ENCODE measurements around the gene NIT1.

NIT1 gene, protein sequence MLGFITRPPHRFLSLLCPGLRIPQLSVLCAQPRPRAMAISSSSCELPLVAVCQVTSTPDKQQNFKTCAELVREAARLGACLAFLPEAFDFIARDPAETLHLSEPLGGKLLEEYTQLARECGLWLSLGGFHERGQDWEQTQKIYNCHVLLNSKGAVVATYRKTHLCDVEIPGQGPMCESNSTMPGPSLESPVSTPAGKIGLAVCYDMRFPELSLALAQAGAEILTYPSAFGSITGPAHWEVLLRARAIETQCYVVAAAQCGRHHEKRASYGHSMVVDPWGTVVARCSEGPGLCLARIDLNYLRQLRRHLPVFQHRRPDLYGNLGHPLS

DNA sequence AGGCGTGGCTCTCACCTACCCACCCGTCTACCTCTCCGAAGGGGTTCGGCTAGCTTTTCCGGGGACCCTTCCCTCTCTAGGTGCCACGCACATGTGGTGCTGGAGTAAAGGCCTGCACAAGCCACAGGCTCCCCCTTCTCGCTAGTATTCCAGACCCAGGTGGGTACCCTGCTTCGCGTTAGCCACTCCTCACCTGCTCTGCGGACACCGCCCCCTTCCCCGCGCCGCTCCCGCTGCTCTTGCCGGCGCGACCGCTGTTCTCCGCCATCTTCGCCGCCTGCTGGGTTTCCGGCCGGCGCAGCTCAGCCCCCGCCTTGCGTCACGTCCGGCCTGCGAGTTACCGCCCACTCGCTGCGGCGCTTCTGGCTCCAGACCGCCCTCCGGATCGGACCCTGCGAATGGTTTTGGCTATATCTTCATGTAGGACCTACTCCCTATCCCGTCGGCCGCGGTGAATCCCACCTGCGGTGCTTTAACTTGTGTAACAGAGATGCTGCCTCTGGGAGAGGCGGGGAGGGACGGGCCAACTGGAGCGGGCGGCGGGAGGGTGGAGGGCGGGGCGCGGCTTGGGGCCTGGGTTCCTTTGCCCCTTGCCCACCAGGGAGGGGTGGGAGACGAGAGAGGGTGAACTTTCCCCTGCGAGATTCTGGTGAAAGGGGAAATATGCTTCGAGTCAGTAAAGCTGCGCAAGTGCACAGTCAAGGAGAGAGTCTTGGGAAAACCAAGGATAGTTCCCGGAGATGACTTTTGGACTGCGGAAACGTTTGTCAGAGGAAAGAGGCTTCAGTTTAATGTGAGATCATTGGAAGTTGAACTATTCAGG, at the start of gene NIT1, which contains the start of gene PFDN2:
TSS of gene NIT1 (plus strand) at position 347 of the 823 bp plus-strand sequence. CDS start at position 419, 72 bp downstream.
TSS of gene PFDN2 (minus strand) at position 279 of the 823 bp plus-strand sequence. CDS start at position 268, 11 bp downstream.
- in situ Hi-C loops (cut with HindIII; ENCODE audit: low sequenced_read_pairs) = no loop called here
- TF ChIP-seq, protein P1, sequence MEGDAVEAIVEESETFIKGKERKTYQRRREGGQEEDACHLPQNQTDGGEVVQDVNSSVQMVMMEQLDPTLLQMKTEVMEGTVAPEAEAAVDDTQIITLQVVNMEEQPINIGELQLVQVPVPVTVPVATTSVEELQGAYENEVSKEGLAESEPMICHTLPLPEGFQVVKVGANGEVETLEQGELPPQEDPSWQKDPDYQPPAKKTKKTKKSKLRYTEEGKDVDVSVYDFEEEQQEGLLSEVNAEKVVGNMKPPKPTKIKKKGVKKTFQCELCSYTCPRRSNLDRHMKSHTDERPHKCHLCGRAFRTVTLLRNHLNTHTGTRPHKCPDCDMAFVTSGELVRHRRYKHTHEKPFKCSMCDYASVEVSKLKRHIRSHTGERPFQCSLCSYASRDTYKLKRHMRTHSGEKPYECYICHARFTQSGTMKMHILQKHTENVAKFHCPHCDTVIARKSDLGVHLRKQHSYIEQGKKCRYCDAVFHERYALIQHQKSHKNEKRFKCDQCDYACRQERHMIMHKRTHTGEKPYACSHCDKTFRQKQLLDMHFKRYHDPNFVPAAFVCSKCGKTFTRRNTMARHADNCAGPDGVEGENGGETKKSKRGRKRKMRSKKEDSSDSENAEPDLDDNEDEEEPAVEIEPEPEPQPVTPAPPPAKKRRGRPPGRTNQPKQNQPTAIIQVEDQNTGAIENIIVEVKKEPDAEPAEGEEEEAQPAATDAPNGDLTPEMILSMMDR (IDR thresholded peaks at IDR 0.05; ENCODE audit: low read depth, low read length, missing control alignments) = no peak
- DNase-seq (ENCODE audit: low read depth) = peak; percentile 66

DNA sequence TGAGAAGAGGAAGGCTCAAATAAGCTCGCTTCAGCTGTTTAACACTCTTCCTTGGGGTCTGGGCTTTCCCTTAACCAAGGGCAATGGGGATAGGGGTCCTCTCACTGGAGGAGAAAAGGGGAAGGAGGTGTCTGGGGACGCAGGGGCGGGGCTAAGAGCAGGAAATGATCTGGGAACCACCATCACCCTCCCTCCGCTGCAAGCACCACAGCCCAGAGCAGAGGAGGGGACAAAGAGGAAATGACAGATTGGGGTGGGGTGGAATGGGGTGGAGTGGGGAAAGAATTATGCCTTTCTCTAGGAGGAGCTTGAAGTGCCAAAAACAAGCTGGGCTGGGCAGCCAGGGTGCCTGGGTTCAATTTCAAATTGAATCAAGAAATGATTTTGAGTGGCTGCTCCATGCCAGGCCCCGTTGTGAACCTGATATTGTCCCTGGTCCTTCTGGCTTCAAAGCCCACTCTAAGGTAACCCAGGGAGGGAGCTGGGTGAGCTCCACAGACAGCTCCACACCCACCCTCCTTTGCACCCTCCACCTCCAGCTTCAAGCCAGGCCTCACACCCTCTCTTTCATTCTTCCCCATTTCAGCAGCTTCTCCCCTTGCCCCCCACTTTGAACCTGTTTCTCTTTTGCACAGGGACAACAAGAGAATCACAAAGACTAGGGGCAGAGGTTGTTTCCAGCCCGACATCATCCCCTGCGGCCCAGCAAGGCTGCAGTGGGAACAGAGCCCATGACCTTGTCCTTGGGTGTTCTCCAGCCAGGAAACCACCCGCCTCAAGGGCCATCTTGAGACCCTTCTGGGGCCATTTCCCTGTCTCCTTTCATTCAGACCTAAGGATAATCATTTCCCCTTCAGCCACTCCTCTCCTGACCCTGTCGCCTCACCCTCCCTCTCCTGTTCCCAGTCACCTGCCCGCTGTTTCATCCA, 49.3 kb upstream of the NIT1 start:
- no peak overlapping the region for H3K4me3 ChIP-seq (ENCODE audit: low read depth, low read length)
- in situ Hi-C loops (cut with HindIII; ENCODE audit: low sequenced_read_pairs) = no loop called here
- no peak for DNase-seq (ENCODE audit: low read depth)
- TF ChIP-seq, protein P1 (IDR thresholded peaks at IDR 0.05; ENCODE audit: low read depth, low read length, missing control alignments) = no peak

More for the DNA sequence above, at the start of gene NIT1, which contains the start of gene PFDN2:
- H3K4me3 ChIP-seq (ENCODE audit: low read depth, low read length) = peak within 1 kb of the TSS; percentile 99

DNA sequence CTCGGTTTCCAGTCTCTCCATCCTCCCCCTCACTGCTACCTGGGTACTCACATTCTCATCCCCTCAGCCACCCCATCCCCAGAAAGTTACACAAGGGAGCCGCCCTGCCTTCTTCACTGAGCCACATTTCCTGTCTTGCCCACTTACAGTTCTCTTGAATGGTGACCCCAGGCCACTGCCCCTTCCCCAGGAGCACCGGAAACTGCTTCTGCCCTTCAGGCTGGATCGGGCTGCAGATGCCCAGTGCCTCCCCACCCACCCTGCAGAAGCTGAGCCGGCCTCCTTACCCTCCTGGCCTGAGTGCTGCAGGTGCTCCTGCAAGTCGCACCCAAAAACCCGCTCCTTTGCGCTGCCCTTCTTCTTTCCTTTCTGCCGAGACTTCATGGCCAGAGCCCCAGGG, 48.7 kb upstream of the NIT1 start:
- no peak for DNase-seq (ENCODE audit: low read depth)
- TF ChIP-seq, protein P1 (IDR thresholded peaks at IDR 0.05; ENCODE audit: low read depth, low read length, missing control alignments) = no peak
- no peak overlapping the region for H3K4me3 ChIP-seq (ENCODE audit: low read depth, low read length)
- in situ Hi-C loops (cut with HindIII; ENCODE audit: low sequenced_read_pairs) = no loop called here

DNA sequence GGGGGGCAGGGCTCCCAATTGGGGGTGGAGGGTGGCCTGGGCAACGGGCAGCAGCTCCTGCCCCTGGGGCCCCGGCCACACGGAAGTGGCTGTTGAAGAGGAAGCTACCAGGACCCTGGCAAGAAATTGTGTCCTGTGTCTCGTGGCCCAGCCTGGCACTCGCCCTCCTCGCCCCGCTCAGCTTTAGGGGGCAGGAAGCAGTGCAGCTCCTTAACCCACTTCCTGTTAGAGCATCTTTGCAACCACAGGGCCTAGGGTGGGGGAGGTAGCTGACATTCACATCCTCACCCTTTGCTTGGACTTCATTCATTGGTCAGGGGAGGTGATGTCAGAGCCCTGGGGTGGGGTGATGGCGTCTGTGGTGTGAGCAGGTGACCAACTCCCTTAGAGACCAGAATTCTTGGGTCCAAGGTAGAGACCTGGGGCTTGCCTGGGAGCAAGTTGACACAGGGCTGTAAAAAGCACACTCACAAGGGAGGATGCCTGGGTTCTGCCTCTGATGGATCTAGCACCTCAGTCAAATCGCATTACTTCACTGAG, 48.1 kb upstream of the NIT1 start, which contains the start of gene ARHGAP30:
TSS of gene ARHGAP30 (minus strand) at position 161 of the 540 bp plus-strand sequence. CDS start 267 bp downstream, outside the sequence.
- in situ Hi-C loops (cut with HindIII; ENCODE audit: low sequenced_read_pairs) = no loop called here
- TF ChIP-seq, protein P1 (IDR thresholded peaks at IDR 0.05; ENCODE audit: low read depth, low read length, missing control alignments) = no peak
- no peak for DNase-seq (ENCODE audit: low read depth)
- no peak within 1 kb of the TSS for H3K4me3 ChIP-seq (ENCODE audit: low read depth, low read length)

DNA sequence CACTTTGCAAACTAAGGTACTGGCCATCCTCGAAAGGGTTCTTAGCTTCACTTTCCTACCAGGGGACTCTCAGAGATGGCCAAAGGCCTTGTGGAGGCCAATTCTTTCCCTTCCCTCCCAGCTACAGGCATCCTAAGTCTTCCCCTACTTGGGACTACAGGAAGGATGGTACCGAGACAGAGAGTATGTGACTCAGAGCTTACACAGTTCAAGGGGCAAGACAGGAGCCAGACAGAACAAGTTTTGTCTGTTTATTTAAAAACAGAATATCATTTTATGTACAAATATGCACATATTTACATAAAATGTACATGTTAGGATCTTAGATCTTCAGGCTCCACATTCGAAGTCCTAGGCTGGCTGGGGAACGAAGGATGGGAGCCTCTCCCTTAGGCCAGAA, 47.1 kb upstream of the NIT1 start:
- no peak for DNase-seq (ENCODE audit: low read depth)
- TF ChIP-seq, protein P1 (IDR thresholded peaks at IDR 0.05; ENCODE audit: low read depth, low read length, missing control alignments) = no peak
- in situ Hi-C loops (cut with HindIII; ENCODE audit: low sequenced_read_pairs) = no loop called here
- no peak overlapping the region for H3K4me3 ChIP-seq (ENCODE audit: low read depth, low read length)

All from astrocyte of the cerebellum (primary cell).